Lower leg skin (tissue), 3 donors: ENCODE measurements around the gene GNB1L.

Experiments used
- POLR2A ChIP-seq, 2 donors: fragments of 450-650 bp; IDR thresholded peaks; one replicate each; pipeline ENCODE4 v1.6.1; 2016 to 2017; ENCODE audit warnings: antibody characterized with exemption in 2 of 2, mild to moderate bottlenecking in 1 of 2, moderate library complexity in 1 of 2
- TF ChIP-seq, protein P1 (sequence below), 3 donors: fragments of 450-650 bp; IDR thresholded peaks; one replicate each; pipeline ENCODE4 v1.5.1; 2016; ENCODE audit warnings: antibody characterized with exemption in 3 of 3, mild to moderate bottlenecking in 3 of 3, moderate library complexity in 2 of 3

DNA sequence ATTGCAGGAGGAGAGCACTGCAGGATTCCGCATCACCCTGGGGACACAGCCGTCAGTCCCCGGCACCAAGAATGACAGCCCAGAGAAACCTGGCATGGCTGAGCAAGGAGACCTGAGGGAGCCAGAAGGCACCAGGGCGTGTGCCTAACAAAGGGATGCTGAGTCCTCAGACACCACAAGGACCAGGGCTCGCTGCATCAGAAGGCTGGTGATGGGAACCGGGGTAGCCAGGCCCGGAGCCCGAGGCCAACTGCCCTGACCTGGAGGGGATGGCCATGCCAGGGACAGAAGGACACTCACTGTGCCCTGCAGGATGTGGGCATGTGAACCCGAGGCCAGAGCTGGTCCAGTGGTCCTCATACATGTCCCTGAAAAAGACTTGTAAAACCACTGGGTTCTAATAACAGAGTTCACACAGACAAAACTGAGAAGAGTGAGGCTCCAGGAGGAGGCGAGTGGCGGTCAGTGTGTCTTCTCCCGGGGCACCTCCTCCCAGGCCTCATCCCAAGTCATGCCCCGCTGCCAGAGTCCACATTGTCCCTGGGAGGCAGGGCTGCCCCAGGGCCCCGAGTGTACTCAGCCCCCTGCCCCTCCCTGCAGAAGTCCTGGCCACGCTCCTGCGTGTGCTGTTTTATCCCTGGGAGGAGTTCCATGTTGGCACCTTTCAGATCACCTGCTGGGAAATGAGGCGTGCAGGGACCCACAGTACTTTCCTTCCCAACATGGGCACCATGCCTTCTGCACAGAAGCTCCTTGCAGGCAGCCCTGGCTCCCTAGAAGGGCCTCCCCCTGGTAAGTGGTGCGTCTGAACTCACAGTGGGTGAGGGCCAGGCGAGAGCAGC is 51.6 kb downstream of the GNB1L start:
- TF ChIP-seq, protein P1, sequence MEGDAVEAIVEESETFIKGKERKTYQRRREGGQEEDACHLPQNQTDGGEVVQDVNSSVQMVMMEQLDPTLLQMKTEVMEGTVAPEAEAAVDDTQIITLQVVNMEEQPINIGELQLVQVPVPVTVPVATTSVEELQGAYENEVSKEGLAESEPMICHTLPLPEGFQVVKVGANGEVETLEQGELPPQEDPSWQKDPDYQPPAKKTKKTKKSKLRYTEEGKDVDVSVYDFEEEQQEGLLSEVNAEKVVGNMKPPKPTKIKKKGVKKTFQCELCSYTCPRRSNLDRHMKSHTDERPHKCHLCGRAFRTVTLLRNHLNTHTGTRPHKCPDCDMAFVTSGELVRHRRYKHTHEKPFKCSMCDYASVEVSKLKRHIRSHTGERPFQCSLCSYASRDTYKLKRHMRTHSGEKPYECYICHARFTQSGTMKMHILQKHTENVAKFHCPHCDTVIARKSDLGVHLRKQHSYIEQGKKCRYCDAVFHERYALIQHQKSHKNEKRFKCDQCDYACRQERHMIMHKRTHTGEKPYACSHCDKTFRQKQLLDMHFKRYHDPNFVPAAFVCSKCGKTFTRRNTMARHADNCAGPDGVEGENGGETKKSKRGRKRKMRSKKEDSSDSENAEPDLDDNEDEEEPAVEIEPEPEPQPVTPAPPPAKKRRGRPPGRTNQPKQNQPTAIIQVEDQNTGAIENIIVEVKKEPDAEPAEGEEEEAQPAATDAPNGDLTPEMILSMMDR (IDR thresholded peaks at IDR 0.05), result no peak
- TF ChIP-seq POLR2A (IDR thresholded peaks at IDR 0.05), result no peak
